Effector memory CD8-positive, alpha-beta T cell (primary cell): ENCODE results near the gene EXOC6.

Experiments used
- ATAC-seq: fragments of 150-1000 bp; cut with Tn5 transposase; replicated peaks from 2 replicates; pipeline ENCODE4 v1.10.0; 2021; ENCODE audit warnings: mild to moderate bottlenecking, moderate library complexity
- DNase-seq, 3 experiments: peaks; one replicate each; pipeline ENCODE4 v3.0.0; 2021
- H3K27ac Mint-ChIP-seq, 2 donors: one replicate each; pipeline ENCODE4 v1.8.0; 2022; ENCODE audit warnings: mild to moderate bottlenecking in 2 of 2, mixed read lengths in 2 of 2, moderate library complexity in 2 of 2
- H3K27me3 Mint-ChIP-seq, 2 donors: one replicate each; pipeline ENCODE4 v1.8.0; 2022; ENCODE audit warnings: mixed read lengths in 2 of 2
- H3K36me3 Mint-ChIP-seq: one replicate; pipeline ENCODE4 v1.8.0; 2022; ENCODE audit warnings: mild to moderate bottlenecking, moderate library complexity, mixed read lengths; ENCODE audit not compliant: insufficient read depth
- H3K4me1 Mint-ChIP-seq, 2 donors: one replicate each; pipeline ENCODE4 v1.8.0; 2022; ENCODE audit warnings: low read depth in 2 of 2, mixed read lengths in 2 of 2
- H3K4me3 Mint-ChIP-seq, 2 donors: one replicate each; pipeline ENCODE4 v1.8.0; 2022; ENCODE audit warnings: mild to moderate bottlenecking in 2 of 2, mixed read lengths in 2 of 2, moderate library complexity in 2 of 2
- H3K9me3 Mint-ChIP-seq, 2 donors: one replicate each; pipeline ENCODE4 v1.8.0; 2022; ENCODE audit warnings: mixed read lengths in 2 of 2

The EXOC6 gene

DNA sequence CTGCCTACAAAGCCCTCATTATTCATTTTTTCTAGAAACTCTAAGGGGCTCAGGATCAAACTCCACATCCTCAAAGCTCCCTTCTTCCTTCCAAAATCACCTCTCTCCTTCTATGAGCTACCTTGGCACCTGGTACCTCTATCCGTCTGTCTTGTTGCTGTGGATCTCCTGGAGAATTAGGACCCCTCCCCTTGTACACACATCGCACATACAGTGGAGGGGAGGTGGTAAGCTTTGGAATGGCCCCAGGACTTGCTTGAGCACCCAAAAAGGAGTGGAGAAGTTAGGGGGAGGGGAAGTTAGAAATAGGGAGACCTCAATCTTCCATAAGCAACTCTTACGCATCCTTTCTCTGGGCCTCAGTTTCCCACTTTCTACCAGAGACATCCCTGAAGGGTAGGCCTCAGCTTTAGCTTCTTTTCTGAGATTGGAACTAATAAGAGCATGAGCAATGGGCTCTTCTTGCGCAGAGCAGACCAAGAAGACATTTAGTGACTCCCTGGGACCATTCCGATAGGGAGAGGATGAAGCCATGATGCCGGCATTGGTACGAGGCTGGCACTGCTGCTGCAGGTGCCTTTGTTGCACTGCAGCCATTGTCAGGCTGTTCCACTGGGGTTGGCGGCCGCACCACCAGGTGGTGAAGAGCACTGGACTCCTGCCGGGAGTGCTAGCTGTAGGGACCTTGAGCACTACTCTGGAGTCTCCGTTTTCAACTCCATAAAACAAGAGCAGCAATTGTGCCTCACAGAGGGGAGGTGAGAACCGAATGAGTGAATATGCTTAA, 216.7 kb downstream of the EXOC6 start:
- H3K4me1 Mint-ChIP-seq, result peaks cover 20 to 22% of the 10 kb centered on the region in 2 donors
- H3K36me3 Mint-ChIP-seq, result peaks cover 1% of the 10 kb centered on the region
- no peak overlapping the region for H3K27ac Mint-ChIP-seq
- ATAC-seq (no peak), DNase-seq (no peak)
- peaks cover 45 to 78% of the 10 kb centered on the region in 2 donors for H3K27me3 Mint-ChIP-seq
- H3K9me3 Mint-ChIP-seq, result no peaks in the 10 kb centered on the region
- peak overlapping the region in 1 of 2 donors; percentile 3 for H3K4me3 Mint-ChIP-seq

DNA sequence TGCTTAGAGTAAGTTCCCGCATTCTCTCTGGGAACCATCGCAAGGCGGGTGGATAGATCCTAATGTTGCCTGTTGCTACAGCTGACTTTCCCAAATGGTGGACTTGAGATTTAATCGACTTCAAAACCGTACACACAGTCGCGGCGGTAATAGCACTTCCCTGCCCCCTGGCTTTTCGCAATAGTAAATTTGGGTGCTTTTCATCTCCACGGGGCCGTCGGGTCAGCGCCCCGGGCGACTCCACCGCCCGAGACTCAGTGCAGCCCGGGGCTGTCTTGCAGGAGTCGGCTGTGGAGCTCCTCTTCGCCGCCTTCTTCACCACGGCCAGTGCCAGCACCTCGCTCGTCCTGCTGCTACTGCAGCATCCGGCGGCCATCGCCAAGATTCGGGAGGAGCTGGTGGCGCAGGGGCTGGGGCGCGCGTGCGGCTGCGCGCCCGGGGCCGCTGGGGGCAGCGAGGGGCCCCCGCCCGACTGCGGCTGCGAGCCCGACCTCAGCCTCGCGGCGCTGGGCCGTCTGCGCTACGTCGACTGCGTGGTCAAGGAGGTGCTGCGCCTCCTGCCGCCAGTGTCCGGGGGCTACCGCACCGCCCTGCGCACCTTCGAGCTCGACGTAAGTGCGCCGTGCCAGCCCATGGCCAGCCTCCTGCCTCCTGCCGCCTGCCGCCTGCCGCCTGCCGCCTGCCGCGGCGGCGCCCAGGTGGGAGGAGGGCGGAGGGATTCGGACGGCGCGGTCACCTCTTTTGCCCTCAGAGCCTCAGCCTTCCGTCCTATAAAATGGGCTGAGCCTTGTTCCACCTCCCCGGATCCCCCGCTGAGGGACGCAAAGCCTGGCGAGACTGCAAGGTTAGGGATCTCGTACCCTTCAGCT, 217.6 kb downstream of the EXOC6 start:
- no peak overlapping the region for H3K4me3 Mint-ChIP-seq
- no peak overlapping the region for H3K27ac Mint-ChIP-seq
- ATAC-seq, result no peak
- DNase-seq, result no peak
- H3K27me3 Mint-ChIP-seq, result peaks cover 53 to 83% of the 10 kb centered on the region in 2 donors
- no peaks in the 10 kb centered on the region for H3K36me3 Mint-ChIP-seq
- H3K9me3 Mint-ChIP-seq, result no peaks in the 10 kb centered on the region
- peaks cover 20 to 21% of the 10 kb centered on the region in 2 donors for H3K4me1 Mint-ChIP-seq

DNA sequence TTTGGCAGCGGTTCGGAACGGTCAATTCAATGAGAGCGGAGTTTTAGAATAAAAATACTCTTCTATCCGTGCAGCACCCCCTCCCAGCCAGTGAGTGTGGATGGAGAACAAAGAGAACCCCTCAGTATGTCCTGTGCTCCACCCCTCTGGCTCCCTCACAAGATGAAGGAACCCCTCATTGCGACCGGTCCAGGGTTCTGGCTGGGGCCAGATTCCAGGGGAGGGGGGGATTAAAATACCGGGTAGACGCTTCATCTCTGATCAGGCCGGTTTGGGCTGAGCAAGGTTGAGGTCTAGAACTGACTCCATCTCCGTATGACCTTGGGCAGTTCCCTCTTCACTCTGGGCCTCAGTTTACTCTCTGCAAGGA, 218.2 kb downstream of the EXOC6 start:
- Mint-ChIP-seq H3K4me1 (peaks cover 17 to 19% of the 10 kb centered on the region in 2 donors), H3K27ac (no peak overlapping the region), H3K36me3 (no peaks in the 10 kb centered on the region), H3K4me3 (no peak overlapping the region), H3K27me3 (peaks cover 58 to 83% of the 10 kb centered on the region in 2 donors), H3K9me3 (no peaks in the 10 kb centered on the region)
- DNase-seq (no peak), ATAC-seq (no peak)

DNA sequence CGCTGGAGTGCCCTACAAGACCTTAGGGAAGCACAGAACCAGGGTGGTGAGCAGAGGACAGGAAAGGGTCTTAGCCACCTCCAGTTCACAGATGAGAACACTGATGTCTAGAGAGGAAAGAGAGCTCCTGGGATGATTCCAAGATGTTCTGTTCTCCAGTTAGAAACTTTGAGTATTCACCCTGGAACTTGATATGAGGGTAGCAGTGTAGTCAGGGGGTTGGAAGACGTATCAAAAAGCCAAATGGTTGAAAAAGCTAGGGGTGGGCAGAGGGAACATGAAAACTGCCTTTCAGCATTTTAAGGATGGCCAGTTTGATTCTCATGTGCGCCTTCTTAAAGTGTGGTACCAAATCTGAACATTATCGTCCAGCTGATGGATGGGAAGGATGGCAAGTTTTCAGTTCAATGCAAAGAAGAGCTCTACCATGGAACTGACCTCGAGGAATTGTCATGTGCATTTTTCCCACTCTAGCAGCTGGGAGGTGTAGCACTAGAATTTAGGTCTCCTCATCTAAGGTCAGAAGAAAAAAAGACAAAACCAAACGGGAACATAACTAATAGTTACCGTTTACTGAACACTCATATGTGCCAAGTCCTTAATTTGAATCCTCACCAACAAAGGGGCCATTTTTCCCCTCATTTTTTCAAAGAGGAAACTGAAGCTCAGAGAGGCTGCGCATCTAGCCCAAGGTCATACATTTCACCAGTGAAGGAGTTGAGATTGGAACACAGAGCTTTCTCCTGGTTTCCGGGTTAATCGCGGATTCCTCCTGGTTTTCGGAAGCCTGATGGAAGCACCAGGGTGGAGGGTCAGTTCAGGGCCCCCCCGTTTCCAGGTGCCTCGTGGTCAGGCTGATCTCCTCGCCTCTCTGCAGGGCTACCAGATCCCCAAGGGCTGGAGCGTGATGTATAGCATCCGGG, 219.4 kb downstream of the EXOC6 start:
- DNase-seq (no peak), ATAC-seq (no peak)
- no peak overlapping the region for H3K4me3 Mint-ChIP-seq
- H3K27me3 Mint-ChIP-seq, result peaks cover 64 to 89% of the 10 kb centered on the region in 2 donors
- H3K27ac Mint-ChIP-seq, result no peak overlapping the region
- H3K9me3 Mint-ChIP-seq, result no peaks in the 10 kb centered on the region
- peaks cover 8 to 14% of the 10 kb centered on the region in 2 donors for H3K4me1 Mint-ChIP-seq
- no peaks in the 10 kb centered on the region for H3K36me3 Mint-ChIP-seq

DNA sequence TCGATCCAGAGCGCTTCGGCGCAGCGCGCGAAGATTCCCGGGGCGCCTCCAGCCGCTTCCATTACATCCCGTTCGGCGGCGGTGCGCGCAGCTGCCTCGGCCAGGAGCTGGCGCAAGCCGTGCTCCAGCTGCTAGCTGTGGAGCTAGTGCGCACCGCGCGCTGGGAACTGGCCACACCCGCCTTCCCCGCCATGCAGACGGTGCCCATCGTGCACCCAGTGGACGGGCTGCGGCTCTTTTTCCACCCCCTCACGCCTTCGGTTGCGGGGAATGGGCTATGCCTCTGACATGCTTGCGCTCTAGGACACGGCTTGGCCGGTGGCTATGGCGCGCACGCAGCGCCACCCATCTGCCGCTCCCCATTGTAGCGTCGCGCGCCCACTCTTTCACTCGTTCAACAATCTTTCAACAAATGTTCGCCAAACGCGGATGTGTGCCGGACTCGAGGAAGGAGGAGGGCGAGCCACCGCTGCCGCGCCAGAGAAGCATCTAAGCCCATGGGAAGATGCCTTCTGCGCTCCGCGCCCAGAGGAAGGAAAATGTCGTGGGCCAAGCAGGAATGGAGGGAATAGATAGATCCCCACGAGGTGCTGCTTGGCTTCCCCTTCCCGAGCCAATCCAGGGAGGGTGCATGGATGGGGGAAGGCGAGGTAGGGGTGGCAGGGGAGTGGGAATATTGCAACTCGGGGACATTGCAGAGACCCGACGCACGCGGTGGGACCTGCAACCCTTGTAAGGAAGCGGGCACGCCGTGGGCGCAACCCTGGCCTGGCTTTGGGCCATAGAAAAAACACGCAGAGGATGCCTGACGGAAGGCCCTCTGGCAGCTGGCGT, 220.3 kb downstream of the EXOC6 start:
- Mint-ChIP-seq H3K4me1 (peaks cover 8 to 17% of the 10 kb centered on the region in 2 donors), H3K9me3 (no peaks in the 10 kb centered on the region), H3K4me3 (no peak overlapping the region), H3K27me3 (peaks cover 64 to 95% of the 10 kb centered on the region in 2 donors), H3K36me3 (no peaks in the 10 kb centered on the region), H3K27ac (no peak overlapping the region)
- ATAC-seq (no peak), DNase-seq (no peak)

DNA sequence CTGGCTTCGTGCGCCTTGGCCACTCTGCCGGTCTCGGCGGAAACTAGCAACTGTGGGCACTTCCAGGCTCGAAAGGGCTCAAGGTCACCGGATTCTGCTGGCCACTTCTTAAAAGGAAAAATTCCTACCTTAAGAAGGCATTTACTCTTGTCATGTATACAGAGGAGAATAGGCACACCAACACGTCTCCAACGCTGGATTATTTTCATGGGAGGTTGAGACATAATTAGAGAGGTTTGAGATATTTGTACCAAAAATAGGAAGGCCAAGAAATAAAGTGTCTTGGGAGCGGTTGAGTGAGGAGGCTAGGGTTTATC, 220.9 kb downstream of the EXOC6 start:
- H3K36me3 Mint-ChIP-seq, result no peaks in the 10 kb centered on the region
- ATAC-seq (no peak), DNase-seq (no peak)
- H3K9me3 Mint-ChIP-seq, result no peaks in the 10 kb centered on the region
- no peak overlapping the region for H3K4me3 Mint-ChIP-seq
- H3K4me1 Mint-ChIP-seq, result peaks cover 10 to 18% of the 10 kb centered on the region in 2 donors
- no peak overlapping the region for H3K27ac Mint-ChIP-seq
- H3K27me3 Mint-ChIP-seq, result peaks cover 66 to 94% of the 10 kb centered on the region in 2 donors

DNA sequence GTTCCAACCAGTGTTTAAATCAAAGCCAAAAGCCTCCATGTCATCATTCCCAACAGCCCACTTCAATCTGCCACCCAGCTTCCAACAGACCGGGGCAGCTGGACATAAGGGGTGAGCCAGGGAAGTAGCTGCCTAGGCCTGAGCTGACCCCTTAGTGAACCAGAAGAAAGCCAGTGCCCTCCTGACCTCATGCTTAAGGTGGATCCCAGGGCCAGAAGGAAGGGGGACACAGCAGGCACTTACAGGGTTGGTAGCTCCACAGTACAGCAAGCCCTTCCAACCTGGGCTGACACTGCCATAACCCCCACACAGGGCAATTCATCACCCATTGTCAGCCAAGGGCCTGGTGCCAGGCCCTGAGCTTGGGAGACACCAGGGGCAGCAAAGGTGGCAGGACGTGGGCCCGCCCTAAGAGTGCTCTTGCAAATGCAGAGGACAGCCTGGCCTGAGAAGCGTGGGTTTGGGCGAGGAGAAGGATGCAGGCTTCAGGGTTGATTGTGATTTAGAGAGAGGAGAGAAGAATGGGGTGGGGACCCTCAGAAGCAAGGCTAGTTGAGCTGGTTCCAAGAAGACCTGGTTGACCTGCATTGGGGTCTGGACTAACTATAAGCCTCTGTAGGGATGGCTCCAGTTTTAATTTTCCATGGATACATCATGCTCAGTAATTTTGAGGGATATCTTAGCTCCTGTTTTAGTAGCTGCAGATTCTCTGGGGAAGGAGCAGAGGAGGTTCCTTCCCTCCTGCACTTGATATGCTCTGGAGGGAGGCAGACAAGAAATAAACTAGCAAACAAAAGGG, 222.3 kb downstream of the EXOC6 start:
- H3K27ac Mint-ChIP-seq, result no peak overlapping the region
- H3K4me1 Mint-ChIP-seq, result peaks cover 11 to 24% of the 10 kb centered on the region in 2 donors
- H3K36me3 Mint-ChIP-seq, result no peaks in the 10 kb centered on the region
- H3K4me3 Mint-ChIP-seq, result peak overlapping the region in 1 of 2 donors; percentile 30
- DNase-seq (no peak), ATAC-seq (no peak)
- H3K9me3 Mint-ChIP-seq, result no peaks in the 10 kb centered on the region
- H3K27me3 Mint-ChIP-seq, result peaks cover 68 to 94% of the 10 kb centered on the region in 2 donors

DNA sequence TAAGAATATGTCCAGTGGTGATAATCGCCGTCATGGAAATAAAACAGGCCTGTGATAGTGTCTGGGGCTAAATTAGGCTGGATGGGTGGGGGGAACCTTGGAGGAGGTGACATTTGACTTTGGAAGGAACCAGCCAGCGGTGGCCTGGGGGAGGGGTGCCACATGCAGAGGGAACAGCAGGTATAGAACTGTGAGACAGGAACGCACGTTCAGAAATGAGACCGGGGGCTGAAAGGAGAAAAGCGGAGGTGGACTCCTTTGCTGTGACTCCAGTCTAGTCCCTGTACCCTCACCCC, 222.8 kb downstream of the EXOC6 start:
- H3K36me3 Mint-ChIP-seq, result no peaks in the 10 kb centered on the region
- ATAC-seq (no peak), DNase-seq (no peak)
- peak overlapping the region in 1 of 2 donors; percentile 30 for H3K4me3 Mint-ChIP-seq
- H3K4me1 Mint-ChIP-seq, result peaks cover 10 to 28% of the 10 kb centered on the region in 2 donors
- no peaks in the 10 kb centered on the region for H3K9me3 Mint-ChIP-seq
- no peak overlapping the region for H3K27ac Mint-ChIP-seq
- peaks cover 71 to 97% of the 10 kb centered on the region in 2 donors for H3K27me3 Mint-ChIP-seq

DNA sequence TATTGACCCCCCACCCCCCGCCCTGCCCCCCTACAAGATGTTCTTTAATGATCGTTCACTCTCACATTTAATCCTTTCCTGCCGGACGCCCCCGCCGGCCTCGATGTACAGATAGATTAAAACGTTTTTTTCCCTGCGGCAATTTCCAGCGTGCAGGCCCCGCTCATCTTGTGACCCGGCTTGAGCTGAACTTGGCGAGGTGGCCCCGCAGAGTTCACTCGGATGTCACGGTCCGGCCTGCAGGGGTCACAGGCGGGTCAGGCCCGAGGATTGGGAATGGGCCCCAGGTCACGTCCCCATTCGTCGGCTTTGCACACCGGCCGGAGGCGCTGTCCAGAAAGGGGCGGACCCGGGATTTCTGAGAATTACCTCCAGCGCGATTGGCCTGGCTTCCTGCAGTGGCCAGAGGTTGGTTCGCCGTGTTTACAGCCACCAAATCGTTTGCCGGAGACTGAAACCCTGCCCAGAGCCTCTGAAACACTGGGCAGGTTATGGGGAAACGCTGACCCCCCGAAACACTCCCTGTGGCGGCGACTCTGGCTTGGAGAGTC, 223.4 kb downstream of the EXOC6 start:
- Mint-ChIP-seq H3K27me3 (peaks cover 71 to 98% of the 10 kb centered on the region in 2 donors), H3K36me3 (no peaks in the 10 kb centered on the region), H3K27ac (no peak overlapping the region), H3K4me1 (peaks cover 10 to 28% of the 10 kb centered on the region in 2 donors), H3K9me3 (no peaks in the 10 kb centered on the region), H3K4me3 (peak overlapping the region in 1 of 2 donors; percentile 71)
- ATAC-seq (no peak), DNase-seq (no peak)

DNA sequence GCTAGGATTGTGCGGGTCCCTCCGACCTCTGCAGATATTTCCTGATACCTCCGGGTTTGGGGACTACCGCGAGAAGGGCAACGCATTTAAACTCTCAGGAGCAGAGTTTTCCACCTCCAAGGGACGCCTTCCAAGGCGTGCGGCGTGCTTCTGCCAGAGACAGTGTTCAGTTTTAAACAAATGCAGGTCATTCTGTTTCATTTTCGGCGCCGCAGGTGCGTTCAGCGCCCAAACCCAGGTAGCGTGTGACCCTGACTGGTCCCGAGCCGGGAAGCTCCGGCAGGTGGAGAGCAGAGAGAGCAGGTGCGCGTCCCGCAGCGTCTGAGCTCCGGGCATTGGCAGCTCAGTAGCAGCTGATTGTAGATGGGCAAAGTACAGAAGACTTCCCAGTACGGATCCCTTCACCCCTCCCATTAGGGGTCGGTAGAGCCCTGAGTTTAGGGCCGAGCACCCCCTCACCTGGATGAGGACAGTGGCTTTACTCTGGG, 223.9 kb downstream of the EXOC6 start:
- Mint-ChIP-seq H3K4me1 (peaks cover 10 to 28% of the 10 kb centered on the region in 2 donors), H3K4me3 (peak overlapping the region; percentile 56 to 71), H3K36me3 (no peaks in the 10 kb centered on the region), H3K9me3 (no peaks in the 10 kb centered on the region), H3K27me3 (peaks cover 69 to 97% of the 10 kb centered on the region in 2 donors), H3K27ac (no peak overlapping the region)
- no peak for DNase-seq
- ATAC-seq, result no peak

DNA sequence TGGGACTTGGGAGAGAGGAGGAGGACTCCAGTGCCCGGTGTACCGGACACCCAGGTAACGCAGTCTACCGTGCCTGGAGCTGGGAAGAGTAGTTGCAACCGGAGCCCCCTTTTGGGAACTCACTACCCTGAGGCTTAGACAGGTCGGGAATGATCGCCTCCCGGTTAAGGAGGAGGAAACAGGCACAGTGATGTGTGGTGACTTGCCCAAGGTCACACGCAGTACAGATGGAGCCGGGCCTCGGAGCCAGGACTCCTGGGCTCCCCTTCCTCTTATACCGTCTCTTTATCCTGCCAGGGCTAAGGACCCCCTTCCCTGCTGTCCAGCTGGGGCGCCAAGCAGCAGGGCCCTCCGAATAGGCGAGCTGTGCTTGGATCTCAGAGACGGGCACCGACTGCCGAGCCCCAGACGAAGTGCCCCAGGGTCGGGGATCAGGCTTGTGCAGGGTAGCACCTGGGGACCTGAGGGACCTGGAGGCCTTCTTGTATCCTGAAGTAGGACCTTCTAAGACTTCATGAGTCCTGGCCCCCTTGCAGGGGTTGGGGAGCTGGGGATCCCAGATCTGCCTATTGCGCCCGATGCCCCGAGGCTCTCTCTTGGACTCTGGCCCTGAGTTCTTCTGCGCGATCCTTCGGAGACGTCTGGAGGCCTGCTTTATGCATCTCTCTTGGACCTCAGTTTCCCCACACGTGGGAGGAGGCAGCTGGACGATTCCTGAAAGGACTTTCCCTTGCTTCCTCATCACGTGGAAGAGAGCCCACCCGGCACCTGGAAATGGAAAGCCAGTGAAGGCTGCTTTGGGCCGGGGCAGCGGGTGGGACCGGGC, 224.6 kb downstream of the EXOC6 start:
- no peak for ATAC-seq
- no peak for DNase-seq
- Mint-ChIP-seq H3K4me1 (peaks cover 10 to 28% of the 10 kb centered on the region in 2 donors), H3K9me3 (no peaks in the 10 kb centered on the region), H3K27ac (no peak overlapping the region), H3K4me3 (peak overlapping the region; percentile 56 to 71), H3K36me3 (no peaks in the 10 kb centered on the region), H3K27me3 (peaks cover 62 to 94% of the 10 kb centered on the region in 2 donors)
